Nasal cavity respiratory epithelium epithelial cell of viscerocranial mucosa (primary cell): ENCODE measurements around the gene FMO5. TPM values are rescaled to one million over a fixed set of nuclear protein-coding genes. Genes with fewer than 3 reads are reported as not detected.

ENCODE experiments used
- total RNA-seq: library from RNA; depleted of rRNA; stranded (reverse); fragments of >200 nt; gene quantifications from 2 replicates; pipeline ENCODE4 v1.2.3, GENCODE V29; 2014

The FMO5 gene
- 0.21 and 0.34 TPM in 2 replicates for total RNA-seq

GRCh38 chr1:147225193-147225730 lies at the start of gene FMO5:
TSS of gene FMO5 (minus strand) at chr1:147225339. CDS start at chr1:147225029, 310 bp downstream.

GRCh38 chr1:147242449-147243227 lies 17.5 kb upstream of the FMO5 start, which contains the start of gene CHD1L:
TSS of gene CHD1L (plus strand) at chr1:147242684. CDS start at chr1:147242704, 20 bp downstream.

GRCh38 chr1:147172168-147173016 lies 52.7 kb downstream of the FMO5 start, which contains the start of gene PRKAB2:
TSS of gene PRKAB2 (minus strand) at chr1:147172470. CDS start at chr1:147172144, 326 bp downstream.

Other genes starting within 250 kb of the FMO5 start
- gene PRKAB2, start 52.9 kb downstream of the FMO5 start, total RNA-seq: 34.2 and 35.2 TPM in 2 replicates
- 36.0 and 36.2 TPM in 2 replicates for gene CHD1L, start 17.3 kb upstream of the FMO5 start, total RNA-seq